GM12878 (cell line): Measurements from ENCODE around the gene MRPS5.

Source experiments
- ZBED1 ChIP-seq: IDR thresholded peaks from 2 replicates; pipeline ENCODE4 v1.6.1; 2016; ENCODE audit warnings: borderline replicate concordance
- TF ChIP-seq, protein P1 (sequence below), 3 experiments: IDR thresholded peaks in 2 of 3; conservative IDR thresholded peaks in 1 of 3; 2 replicates each; pipeline ENCODE4 v1.5.1; 2011; ENCODE audit warnings: low read depth in 3 of 3, low read length in 3 of 3, mild to moderate bottlenecking in 3 of 3, control low read depth in 2 of 3, moderate library complexity in 2 of 3, inconsistent platforms in 1 of 3, mixed read lengths in 1 of 3; ENCODE audit not compliant: control insufficient read depth in 2 of 3, insufficient read depth in 1 of 3; ENCODE audit errors: extremely low read depth in 1 of 3

DNA sequence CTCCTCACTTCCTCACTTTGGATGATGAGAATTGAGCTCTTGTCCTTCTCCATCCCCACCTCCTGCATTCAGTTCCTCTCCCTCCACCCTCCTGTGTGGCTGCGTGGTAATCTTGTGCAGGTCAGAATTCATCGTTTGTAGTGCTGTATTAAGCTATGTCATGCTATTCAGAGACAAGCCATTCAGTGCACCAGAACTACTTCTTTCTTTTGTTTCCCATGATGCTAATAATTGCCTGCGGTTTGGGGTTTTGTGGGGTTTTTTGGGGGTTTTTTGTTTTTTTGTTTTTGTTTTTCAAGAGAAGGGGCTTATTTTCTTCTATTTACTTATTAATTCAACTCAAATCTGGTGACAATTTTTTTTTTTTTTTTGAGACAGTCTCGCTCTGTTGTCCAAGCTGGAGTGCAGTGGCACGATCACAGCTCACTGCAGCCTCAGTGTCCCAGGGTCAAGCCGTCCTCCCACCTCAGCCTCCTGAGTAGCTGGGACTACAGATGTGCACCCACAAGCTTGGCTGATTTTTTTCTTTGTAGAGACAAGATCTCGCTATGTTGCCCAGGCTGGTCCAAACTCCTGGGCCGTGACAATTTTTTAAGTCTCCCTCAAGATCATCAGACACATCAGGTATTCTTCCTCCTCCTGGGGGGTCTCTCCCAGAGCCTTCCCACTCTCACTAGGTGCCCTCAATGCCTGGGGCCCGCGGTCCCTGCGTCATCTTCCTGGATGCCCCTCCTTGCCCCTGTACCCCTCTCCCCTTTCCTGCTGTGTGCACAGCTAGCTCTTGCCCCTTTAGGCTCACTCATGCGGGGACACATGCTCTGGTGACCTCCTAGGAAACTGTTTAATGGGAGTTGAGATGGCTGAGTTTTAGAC lies 58.3 kb downstream of the MRPS5 start:
- no peak for TF ChIP-seq ZBED1
- TF ChIP-seq, protein P1, sequence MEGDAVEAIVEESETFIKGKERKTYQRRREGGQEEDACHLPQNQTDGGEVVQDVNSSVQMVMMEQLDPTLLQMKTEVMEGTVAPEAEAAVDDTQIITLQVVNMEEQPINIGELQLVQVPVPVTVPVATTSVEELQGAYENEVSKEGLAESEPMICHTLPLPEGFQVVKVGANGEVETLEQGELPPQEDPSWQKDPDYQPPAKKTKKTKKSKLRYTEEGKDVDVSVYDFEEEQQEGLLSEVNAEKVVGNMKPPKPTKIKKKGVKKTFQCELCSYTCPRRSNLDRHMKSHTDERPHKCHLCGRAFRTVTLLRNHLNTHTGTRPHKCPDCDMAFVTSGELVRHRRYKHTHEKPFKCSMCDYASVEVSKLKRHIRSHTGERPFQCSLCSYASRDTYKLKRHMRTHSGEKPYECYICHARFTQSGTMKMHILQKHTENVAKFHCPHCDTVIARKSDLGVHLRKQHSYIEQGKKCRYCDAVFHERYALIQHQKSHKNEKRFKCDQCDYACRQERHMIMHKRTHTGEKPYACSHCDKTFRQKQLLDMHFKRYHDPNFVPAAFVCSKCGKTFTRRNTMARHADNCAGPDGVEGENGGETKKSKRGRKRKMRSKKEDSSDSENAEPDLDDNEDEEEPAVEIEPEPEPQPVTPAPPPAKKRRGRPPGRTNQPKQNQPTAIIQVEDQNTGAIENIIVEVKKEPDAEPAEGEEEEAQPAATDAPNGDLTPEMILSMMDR (IDR thresholded peaks at IDR 0.05 in 2 of 3, conservative IDR thresholded peaks at IDR 0.05 in 1 of 3; ENCODE audit: control insufficient read depth in 2 of 3, extremely low read depth in 1 of 3, insufficient read depth in 1 of 3, low read depth in 3 of 3, low read length in 3 of 3) = no peak
